ENCODE measurements around the gene PIK3R5.

The PIK3R5 gene

DNA sequence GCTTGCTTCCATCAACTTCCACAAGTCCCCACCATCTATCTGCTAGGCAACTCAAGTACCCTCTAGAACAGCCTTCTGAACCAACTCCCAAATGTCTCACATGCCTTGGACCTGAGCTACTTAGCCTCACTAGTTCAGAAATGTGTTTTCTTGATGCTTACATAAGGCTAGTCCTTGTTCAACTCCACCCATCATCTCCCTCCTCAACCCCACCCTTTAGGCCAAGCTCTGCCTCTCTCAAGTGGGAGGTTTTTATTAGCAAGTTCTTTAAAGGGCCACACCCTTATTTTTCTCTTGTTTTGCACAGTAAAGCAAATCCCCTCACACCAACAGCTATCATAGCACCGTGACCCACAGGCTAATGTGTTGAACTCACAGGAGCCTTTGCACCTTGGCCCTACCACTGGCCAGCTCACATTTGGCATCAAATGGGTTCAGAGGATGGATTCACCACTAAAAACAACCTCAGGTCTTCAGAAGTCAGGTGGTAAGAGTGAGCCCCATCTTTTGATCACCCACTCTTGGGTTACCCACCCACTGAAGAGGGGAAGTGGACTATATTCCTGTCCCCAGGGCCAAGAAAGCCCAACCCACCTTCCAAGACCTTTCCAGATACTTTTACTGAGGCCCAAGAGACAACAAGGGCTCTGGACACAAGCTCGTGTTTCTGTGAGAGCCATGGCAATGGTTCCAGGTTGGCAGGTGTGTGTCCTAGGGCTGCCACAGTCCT is 12.2 kb downstream of the PIK3R5 start:
- DNase-seq (ENCODE audit: low read depth in 1 of 2, low spot score in 1 of 2) = no peak

DNA sequence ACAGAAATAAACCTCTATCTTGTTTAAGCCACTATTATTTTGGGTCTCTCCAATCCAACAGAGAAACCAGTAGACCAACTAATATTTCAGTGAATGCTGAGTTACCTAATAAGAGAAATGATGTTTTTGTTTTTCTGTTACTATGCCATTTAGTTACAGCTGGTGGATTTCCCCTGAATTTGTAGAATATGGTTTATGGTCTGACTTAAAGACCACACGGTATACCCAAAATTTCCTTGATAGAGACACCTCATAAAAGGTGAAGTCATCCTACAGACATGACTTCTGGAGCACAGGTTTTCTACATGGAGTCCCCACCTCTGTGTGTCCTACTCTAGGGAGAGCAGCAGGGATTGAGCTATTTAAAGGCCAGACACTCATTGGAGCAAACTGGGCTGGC is 13.3 kb downstream of the PIK3R5 start:
- DNase-seq (ENCODE audit: low read depth in 1 of 2, low spot score in 1 of 2) = no peak

DNA sequence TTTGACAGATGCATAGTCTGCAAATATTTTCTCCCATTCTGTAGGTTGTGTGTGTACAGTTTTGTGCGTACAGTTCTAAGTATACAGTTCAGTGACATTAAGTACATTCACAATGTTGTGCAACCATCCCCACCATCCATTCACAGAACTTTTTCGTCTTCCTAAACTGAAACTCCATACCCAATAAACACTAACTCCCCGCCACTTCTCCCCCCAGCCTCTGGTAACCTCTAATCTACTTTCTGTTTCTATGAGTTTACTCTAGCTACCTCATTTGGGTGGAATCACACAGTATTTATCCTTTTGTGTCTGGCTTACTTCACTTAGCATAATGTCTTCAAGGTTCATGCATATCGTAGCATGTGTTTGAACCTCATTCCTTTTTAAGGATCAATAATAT is 14.3 kb downstream of the PIK3R5 start:
- DNase-seq (ENCODE audit: low read depth in 1 of 2, low spot score in 1 of 2) = no peak

DNA sequence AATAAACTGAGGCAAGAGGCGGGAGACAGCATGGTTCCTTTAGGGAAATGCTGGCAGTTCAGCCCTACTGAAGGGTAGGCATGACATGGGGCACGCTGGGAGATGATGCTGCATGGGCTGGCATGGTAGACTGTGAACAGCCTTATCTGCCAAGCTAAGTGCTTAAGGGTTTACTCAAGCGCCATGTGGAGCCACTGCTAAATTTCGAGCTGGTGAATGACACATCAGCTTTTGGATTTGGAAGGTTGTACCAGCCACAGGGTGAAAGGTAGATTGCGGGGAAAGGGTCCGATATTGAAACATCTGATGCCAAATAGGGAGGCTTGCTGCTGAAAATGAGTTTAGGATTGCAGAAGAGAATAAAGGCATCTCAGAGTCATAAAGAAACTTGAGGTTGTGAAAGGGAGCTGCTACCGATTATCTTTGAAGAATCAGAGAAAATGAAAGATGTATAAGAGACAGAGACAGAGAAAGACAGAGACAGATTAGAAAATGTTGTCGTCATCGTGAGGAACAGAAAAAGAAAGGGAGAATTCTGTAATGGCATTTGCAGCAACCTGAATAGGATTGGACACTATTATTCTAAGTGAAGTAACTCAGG is 16.3 kb downstream of the PIK3R5 start:
- no peak for DNase-seq (ENCODE audit: low read depth in 1 of 2, low spot score in 1 of 2)

DNA sequence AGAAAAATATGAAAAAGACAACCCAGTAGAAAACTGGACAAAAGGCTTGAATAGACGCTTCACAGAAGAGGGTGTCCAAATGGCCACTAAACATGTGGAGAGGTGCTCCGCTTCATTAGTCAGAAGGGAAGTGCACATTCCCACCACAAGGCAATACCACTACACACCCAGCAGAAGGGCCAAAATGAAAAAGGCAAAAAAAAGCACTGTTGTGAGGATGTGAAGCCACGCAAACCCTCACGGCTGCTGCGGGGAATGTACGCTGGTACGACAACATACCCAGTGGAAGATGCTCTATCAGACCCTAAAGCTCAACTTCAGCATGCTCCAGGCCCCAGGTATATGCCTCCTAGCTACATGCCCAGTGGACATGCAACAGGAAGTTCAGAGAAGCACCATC is 17.0 kb downstream of the PIK3R5 start:
- no peak for DNase-seq (ENCODE audit: low read depth in 1 of 2, low spot score in 1 of 2)

DNA sequence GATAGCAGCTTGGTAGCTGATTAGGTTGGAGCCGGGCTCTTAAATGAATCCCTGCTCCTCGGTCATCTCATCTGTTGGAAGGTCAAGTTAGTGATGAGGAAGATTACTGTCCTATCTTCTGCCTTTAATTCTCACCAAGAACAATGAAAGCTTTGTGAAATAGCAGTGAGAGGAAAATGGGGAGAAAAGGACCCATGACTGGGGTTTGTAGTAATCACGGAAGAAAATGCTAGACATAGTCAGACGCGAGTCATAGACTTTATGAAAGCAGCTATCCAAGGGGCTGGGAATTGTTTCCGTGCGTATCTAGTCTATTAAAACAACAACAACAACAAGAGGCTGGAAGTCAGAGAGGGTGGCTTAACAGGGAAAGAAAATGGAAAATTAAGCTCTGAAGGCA is 18.3 kb downstream of the PIK3R5 start:
- DNase-seq (ENCODE audit: low read depth in 1 of 2, low spot score in 1 of 2) = no peak

DNA sequence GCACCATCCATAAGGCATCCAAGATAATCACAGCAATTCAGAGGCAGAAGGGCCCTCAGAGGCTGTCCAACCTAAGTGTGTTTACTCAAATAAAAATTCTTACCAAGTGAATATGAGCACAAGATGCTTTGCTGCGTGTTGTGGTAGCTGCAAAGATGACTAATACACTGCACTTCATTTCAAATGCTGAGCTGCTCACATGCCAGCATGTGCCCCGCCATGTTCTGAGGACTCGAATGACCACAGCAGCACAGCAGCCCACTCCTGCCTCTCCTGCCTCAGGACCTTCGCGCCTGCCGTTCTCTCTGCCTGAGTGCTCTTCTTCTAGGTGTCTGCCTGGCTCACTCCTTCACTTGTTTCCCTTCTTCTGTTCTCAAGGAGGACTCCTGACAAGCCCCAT is 19.0 kb downstream of the PIK3R5 start:
- DNase-seq (ENCODE audit: low read depth in 1 of 2, low spot score in 1 of 2) = no peak

DNA sequence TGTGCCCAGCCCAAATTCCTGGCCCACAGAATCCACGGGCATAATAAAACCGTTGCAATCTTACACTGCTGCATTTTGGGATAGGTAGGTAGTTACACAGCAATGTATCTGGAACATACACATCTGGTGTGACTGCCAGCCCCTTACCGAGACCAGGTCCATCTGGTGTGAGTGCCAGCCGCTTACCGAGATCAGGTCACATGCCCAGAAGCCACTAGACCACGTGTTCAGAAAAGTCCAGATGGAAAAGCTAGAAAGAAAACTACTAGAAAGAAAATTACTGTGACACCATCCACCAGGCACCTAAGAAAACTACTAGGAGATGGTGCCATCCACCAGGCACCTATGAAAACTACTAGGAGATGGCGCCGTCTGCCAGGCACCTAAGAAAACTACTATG is 19.4 kb downstream of the PIK3R5 start:
- DNase-seq (ENCODE audit: low read depth in 1 of 2, low spot score in 1 of 2) = no peak

DNA sequence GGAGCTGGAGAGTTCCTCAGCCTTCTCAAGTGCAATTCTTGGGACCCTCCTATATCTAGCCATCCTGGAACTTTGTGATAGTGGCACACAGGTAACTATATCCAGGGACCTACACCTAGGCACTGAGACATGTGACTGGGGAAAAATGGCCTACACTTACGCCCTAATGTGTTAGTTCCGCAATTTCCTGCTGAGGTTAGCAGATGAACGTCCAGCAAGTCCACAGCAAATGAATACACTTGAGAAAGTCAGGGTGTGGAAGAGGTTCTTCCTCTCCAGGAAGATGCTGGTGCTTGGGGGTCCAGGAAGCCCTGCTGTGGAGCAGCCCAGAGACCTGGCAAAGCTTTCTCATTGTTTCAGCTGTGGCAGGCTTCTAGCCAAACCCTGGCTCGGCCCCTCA is 20.8 kb downstream of the PIK3R5 start:
- DNase-seq (ENCODE audit: low read depth in 1 of 2, low spot score in 1 of 2) = no peak

DNA sequence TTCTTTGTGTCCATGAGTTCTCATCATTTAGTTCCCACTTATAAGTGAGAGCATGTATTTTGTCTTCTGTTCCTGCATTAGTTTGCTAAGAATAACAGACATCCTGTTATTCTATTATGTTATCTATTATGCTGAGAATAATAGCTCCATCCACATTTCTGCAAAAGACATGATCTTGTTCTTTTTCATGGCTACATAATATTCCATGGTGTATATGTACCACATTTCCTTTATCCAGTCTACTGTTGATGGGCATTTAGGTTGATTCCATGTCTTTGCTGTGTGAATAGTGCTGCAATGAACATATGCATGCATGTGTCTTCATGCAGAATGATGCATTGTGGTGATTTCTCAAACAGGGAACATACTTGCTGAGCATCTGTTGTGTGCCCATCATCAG is 21.4 kb downstream of the PIK3R5 start:
- no peak for DNase-seq (ENCODE audit: low read depth in 1 of 2, low spot score in 1 of 2)

DNA sequence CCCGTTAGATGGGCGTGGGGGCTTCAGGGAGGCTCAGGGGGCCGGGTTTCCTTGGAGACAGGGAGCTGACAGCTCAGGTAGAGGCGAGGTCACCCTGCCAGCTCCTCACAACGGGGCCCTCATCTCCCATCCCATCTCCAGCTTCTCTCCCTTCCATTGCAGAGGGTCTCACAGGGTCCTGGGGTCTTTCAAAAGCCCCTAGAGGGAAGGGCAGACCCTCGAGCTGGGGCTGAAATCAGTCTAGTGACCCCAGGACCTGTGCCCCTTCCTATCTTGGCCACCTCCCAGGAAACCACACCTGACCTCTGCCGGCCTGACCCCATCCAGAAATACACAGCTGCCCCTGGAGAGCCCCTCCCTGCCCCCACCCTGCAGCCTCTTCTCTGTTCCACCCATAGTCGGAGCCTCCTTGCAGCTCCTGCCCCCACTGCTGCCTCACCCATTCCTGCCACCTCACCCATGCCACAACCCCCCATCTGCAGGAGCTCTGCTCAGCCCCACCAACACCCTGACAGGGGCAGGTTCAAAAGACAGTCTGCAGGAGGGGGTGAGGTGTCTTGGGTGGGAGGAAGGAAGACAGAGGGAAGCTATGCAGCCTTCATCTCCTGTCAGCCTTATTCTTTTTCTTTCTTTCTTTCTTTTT is 23.4 kb downstream of the PIK3R5 start:
- no peak for DNase-seq (ENCODE audit: low read depth in 1 of 2, low spot score in 1 of 2)

DNA sequence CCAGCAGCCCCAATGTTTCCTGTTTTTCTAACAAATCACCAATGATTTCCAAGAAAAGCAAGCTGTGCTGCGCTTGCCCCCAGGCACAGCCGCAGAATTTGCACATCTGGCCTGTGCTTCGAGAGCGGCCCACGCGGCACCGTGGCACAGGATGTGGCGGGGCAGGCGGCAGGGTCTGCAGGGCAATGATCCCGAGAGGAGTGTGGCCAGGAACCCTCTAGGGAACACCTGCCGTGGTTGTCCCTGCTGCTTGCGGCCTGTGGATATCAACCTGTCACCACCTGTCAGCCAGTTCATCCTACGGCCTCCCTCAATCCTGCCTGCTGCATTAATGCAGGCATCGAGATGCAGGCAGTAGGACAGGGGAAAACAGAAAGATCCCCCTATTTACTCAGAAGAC is 24.0 kb downstream of the PIK3R5 start:
- no peak for DNase-seq (ENCODE audit: low read depth in 1 of 2, low spot score in 1 of 2)

DNA sequence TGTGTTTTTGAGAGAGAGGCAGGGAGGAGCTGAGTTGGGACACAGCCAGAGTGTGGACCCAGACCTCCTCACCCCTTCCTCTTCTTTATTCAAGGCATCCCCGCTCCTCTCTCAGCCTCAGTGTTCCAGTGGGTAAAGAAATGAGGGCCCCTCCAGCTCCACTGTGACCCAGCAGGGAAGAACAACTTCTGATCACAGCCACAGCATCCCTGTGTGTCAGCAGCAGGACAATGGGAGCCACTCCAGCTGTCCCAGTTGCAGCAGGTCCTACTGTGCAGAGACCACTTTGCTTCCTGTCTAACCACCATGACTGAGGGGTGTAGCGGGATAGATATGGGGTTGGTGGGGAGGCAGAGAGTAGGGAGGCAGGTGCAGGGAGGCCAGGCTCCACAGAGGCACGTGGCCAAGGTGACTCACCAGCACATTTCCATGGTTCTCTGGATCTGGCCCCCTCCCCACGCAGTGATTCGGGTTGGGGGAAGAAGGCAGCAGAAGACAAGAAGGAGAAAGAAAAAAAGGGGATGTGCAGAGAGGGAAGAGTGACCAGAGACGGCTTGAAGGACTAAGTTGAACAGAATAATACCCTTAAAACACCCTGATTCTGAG is 24.5 kb downstream of the PIK3R5 start:
- DNase-seq (ENCODE audit: low read depth in 1 of 2, low spot score in 1 of 2) = no peak

DNA sequence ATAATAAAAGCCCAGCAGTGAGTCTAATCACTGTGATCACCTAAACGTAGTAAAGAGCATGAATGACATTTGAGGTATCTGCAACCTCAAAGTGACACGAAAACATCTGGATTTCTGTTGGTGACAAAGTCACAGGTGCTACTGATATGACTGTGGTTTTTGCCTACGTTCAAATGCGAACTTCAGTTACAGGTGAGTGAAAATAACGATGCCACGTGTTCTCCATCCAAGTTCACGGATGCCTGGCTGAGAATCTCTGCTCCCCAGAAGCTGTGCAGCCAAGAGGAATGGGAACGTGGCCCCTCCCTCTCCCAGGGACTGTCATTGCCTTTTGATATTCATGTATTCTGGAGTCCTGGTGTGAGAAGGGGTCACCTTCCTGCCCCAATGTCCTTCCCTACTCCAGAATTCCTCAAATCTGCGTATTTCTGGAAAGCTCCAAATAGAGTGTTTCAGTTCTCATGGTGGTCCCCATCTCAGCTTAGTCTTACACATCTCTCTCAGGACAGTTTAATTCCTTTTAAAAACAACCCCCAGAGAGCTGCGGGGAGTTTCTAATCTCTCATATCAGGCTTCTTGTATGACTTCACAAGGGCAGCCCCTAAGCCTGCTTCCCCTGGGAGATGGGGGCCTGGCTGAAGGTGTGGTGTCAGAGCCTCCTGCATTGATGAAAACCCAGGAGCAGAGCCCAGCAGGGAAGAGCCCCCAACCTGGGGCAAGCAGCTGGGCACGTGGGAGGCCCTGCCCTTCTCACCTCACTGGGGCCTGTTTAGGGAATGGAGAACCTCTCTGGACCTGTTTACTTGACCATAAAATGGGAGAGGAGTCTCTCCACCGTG is 25.8 kb downstream of the PIK3R5 start:
- no peak for DNase-seq (ENCODE audit: low read depth in 1 of 2, low spot score in 1 of 2)

DNA sequence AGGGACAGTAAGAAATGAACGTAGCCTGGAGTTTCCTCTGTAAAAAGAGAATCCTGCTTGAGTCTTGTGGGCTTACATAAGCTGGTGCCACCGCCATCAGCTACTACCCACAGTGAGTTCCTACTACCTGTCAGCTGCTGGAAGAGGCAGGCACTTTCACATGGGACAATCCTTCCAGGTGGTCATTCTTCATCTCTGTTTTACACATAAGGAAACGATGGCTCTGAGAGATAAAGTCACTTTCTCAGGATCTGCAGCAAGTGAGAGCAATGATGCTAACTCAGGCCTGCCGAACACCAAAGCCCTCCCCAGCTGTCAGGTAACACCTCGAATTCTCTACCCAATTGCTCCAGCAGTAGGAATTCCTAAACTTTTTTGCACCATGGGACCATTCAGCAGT is 26.6 kb downstream of the PIK3R5 start:
- no peak for DNase-seq (ENCODE audit: low read depth in 1 of 2, low spot score in 1 of 2)

DNA sequence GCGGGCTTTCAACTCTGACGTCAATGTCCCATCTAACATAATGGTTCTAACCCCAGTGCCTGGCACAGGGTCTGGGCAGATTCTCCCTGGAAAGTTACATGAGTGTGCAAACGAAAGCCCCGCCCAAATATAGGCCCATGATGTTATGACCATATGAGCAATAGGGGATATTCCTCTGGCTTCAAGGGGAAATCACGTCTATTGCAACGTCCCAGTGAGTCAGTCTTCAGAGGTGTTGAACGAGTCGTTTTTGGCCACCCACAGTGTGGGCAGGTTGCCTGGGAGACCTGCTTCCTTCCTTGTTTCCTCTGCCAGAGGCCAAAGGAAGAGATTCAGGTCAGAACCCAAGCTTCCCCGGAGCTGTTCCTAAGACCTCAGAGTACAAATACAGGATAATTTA is 30.3 kb downstream of the PIK3R5 start:
- peak in 1 of 2 donors; percentile 69 for DNase-seq (ENCODE audit: low read depth in 1 of 2, low spot score in 1 of 2)

DNA sequence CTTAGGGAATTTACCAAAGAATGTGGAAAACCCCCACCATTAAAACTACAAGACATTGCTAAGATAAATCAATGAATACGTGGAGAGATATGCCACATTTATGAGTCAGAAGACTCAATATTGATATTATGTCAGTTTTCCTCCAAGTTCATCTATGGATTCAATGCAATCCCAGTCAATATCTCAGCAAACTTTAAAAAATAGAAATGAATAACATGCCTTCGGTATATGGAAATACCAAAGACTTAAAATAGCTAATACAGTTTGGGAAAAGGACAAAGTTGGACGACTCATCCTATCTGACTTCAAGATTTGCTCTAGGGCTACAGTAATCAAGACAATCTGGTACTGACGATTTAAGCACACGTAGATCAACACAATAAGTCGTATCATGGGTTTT is 31.2 kb downstream of the PIK3R5 start:
- no peak for DNase-seq (ENCODE audit: low read depth in 1 of 2, low spot score in 1 of 2)

DNA sequence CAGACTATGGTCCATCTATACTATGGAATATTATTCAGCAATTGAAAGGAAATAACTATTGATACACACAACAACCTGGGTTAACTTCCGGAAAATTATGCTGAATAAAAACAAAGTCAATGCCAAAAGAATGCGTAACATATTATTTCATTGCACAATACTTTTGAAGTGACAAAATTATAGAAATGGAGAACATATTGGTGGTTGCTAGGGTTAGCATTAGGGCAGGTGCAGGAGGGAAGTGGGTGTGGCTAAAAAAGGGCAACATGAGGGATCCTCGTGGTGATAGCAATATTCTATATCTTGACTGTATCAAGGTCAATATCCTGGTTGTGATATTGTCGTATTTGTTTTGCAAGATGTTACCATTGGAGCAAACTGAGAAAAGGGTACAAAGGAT is 34.9 kb downstream of the PIK3R5 start:
- no peak for DNase-seq (ENCODE audit: low read depth in 1 of 2, low spot score in 1 of 2)

DNA sequence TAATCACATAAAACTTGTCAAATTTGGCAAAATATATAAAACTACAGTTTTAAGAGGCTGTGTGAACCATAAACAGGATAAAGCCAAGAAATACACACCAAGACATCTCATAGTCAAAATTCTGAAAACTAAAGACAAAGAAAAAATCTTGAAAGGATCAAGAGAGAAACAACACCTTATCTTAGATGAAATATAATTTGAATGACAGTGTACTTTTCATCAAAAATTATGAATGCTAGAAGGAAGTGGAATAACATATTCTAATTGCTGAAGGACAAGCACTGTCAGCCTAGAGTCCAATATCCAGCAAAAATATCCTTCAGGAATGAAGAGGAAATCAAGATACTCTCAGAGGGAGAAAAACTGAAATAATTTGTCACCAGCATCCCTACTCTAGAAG is 37.2 kb downstream of the PIK3R5 start:
- DNase-seq (ENCODE audit: low read depth in 1 of 2, low spot score in 1 of 2) = no peak

DNA sequence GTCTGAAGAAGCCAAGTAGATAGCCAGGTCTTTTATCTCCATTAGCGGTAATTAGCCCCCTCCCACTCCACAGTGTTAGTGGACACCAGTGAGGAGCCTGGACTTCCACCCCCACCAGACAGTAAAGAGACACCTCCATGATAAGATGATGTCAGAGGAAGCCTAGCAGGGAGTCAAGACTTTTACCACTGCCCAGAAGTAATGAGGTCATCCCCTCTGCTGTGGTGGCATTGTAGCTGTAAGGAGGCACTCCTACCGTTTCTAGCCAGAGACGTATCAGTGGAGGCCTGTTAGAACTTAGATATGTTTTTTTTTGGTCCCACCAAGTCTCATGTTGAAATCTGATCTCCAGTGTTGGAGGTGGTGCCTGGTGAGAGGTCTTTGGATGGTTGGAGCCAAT is 38.1 kb downstream of the PIK3R5 start:
- no peak for DNase-seq (ENCODE audit: low read depth in 1 of 2, low spot score in 1 of 2)

DNA sequence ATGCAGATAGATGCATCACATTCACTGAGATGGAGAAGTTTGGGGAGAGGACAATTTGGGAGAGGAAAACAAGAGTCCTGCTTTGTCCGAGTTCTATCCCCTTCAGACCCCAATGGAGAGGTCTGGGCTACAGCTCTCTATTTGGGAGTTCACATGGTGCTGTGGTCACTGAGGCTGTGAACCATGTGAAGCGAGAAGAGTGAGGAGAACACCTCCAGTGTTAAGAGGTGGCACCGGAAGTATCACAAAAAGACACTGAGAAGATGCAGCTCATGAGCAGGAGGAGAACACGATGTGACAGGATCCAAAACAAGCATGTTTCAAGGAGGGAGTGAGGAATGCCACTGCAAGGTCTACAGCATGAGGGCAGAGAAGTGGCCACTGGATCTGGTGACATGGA is 39.7 kb downstream of the PIK3R5 start:
- no peak for DNase-seq (ENCODE audit: low read depth in 1 of 2, low spot score in 1 of 2)

Data from activated CD4-positive, alpha-beta T cell treated with anti-CD3 and anti-CD28 coated beads, Interleukin-2, amount 50 U/mL, for 24 hours (primary cell).